HK-2 (cell line): ENCODE results near the gene RPS8.
"Not testable (repeated sequence)": the region's sequence is repeated elsewhere in the genome, so short reads cannot be mapped to it uniquely, and the experiment has no call there.

ENCODE experiments used
- DNase-seq: peaks from one replicate; pipeline ENCODE4 v3.0.0-alpha.2; 2018; ENCODE audit not compliant: unreplicated experiment

The RPS8 gene

DNA sequence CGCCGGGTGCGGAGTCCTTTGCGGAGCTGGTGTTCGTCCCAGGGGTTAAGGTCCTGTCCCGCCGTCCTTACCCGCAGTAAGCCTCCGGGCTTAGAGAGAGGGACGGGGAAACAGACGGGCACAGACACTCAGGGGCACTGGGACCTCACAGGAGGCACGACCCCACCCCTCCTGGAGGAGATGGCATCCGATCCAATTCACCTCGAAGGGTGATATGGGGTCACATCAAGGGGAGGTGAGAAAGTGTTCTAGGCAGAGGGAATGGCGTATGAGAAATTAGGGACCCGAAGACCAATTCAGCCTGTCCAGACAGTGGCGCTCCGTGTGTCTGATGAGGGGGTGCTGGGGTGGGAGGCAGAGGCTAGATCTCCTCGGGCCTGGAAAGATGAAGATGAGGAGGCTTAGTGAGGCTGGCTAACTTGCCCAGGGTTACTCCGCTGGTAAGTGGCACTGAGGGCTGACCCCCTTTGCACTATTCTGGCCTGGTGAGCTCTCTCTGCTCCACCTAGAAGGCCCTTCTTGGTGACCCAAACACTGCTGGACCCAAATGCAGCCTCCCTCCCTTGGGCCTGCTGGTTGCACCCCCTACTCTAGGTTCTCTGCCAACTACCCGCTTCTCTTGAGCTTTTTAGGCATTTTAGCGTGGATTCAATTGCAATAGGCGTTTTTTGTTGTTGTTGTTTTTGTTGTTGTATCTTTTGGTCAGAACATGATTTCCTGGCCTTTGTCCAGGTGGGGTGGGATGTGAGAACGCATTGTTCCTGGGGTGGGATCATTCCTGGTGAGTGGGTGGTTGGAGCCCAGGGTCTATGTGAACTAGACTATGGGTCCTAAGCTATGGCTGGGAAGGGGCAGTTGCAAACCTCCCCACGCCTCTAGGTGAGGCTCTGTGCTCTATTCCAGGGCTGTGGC lies 45.2 kb downstream of the RPS8 start:
- no peak for DNase-seq

DNA sequence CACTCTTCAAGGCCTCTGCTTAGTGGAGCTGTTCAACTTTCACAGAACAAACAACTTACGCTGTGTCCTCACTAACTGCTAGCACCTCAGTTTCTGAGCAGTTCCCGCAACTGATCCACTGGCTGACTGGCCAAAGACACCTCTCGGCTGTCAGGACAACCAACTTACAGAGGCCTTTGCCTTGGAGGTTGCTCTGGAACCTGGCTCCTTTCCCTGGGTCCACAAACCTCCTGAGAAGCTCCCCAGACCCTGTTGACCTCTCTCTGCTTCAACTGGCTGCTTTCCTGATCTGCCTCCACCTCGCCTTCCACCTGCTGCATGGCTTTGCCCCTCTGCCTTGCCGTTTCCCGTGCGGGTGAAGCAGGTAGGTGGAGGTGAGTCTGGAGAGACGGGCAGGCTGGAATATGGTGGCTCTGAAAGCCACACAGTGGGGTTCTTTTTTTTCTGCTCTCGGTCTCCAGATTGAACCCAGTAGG lies 45.9 kb downstream of the RPS8 start:
- DNase-seq = no peak

- no peak for DNase-seq
Observed at GRCh38 chr1:44822131-44822701, 46.9 kb downstream of the RPS8 start.

GRCh38 chr1:44822981-44823451 lies 47.7 kb downstream of the RPS8 start:
- DNase-seq = no peak

DNA sequence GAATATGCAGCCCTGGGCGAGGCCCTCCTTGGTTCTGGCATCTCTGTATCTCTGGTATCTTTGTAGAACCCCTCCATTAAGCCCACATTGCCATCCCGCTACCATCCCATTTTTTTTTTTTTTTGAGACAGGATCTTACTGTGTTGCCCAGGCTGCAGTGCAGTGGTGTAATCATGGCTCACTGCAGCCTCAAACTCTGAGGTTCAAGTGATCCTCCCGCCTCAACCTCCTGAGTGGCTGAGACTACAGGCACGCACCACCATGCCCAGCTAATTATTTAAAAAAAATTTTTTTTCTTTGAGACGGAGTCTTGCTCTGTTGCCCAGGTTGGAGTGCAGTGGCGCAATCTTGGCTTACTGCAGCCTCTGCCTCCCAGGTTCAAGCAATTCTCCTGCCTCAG lies 49.1 kb downstream of the RPS8 start:
- not testable (repeated sequence) for DNase-seq

DNA sequence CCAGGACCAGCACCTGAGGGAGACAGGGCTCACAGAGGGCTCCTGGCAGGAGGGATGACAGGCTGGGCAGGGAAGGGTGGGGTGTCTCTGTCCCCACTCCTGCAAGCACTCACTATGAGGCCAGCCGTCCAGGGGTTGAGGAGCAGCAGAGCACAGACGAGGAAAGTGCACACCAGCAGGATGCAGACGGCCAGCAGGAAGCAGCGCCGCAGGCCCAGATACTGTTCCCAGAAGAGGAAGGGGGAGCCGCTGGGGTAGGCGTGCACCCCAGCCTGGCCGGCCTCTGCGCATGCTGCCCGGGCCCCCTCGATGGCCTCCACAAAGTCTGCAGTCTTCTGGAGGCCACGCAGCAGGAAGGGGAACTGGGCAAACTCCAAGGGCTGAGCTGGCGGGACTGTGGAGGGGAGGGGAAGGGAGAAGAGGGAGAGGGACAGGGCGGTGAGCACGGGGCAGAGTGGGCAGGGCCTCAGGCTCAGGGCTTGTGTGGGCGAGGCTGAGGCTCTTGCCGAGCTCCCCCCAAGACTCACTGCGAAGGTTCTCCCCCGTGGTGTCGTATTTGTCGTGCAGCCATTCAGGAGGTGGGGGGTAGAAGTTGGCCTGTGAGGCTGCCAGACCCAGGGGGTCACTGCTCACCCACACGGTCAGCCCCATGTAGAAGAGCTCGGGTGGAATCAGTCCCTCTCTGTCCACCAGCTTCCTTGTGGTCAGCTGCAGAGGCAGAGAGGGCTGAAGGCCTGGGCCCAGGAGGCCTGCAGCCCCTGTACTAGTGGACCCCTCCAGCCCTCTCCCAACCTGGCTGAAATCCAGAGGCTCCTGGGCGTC lies 51.2 kb downstream of the RPS8 start:
- no peak for DNase-seq

DNA sequence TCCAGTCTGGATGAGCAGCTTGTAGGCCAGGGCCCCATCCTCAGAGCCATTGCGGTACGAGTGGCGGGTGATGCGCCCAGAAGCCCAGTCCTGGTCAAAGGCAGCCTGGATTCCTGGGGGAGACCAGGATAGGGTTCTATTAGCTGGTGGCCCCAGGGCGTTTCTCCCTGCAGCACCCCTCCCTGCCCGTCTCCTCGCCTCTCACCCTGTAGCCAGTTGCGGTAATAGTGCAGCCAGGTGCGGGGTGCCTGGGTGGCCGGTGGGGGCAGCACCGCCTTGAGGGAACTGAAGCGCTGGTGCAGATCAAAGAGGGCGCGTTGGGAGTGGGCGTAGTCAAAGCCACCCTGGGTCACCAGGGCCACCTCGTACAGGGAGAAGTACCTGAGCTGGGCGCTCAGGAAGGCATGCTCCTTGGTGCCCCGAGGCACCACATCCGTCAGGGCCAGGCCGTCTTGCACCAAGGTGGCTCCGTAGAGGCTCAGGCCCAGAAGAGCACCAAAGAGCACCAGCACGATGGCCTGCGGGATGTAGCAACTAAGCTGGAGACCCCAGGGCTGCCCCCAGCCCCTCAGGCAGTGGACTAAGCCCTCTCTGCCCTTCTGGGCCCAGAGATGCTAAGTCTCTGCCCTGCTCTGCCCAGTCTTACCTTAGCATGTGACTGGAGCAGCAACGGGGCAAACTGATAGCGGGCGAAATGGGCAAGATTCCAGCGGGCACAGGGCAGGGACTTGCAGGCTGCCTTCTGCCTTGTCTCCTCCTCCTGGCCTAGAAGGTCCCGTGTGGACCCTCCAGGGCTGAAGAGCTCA lies 52.1 kb downstream of the RPS8 start:
- no peak for DNase-seq

- no peak for DNase-seq
Observed at GRCh38 chr1:44828003-44828651, 52.8 kb downstream of the RPS8 start.
